B cell (primary cell): ENCODE data around the gene MYOD1. TPM values are rescaled to one million over a fixed set of nuclear protein-coding genes. Genes with fewer than 3 reads are reported as not detected.

Experiments
- ATAC-seq: fragments of 200-7000 bp; cut with Tn5 transposase; one replicate; pipeline ENCODE4 v1.10.0; 2021; ENCODE audit warnings: low read depth, mild to moderate bottlenecking, moderate number of reproducible peaks, moderate library complexity
- CTCF ChIA-PET: fragments of 350-600 bp; sonication (Branson Sonifier 250); formaldehyde crosslinking; loops from one replicate; lab custom pipeline; 2021; ENCODE audit warnings: antibody characterized with exemption, inconsistent platforms; lab: Charles Lee
- POLR2A ChIA-PET: fragments of 350-600 bp; sonication (Branson Sonifier 250); formaldehyde crosslinking; loops from one replicate; lab custom pipeline; 2021; ENCODE audit warnings: antibody characterized with exemption; lab: Charles Lee
- DNase-seq: peaks from one replicate; pipeline ENCODE4 v3.0.0; 2013
- H2AFZ ChIP-seq: 2 replicates; pipeline ENCODE4 v1.6.1; 2012; ENCODE audit warnings: mild to moderate bottlenecking, low read depth, low read length; ENCODE audit not compliant: insufficient read depth, poor library complexity, severe bottlenecking
- H3K27ac ChIP-seq, 2 donors: 1 replicate in 1 of 2; 2 replicates in 1 of 2; pipeline ENCODE4 v1.5.1; 2012 to 2013; ENCODE audit warnings: low read length in 2 of 2, mild to moderate bottlenecking in 2 of 2, moderate library complexity in 1 of 2
- H3K27me3 ChIP-seq, 4 experiments: fragments of 200-600 bp in 1 of 4; sonication (generic) in 1 of 4; replicated peaks in 1 of 4; 1 replicate in 2 of 4; 2 replicates in 2 of 4; pipeline versions ENCODE4 v1.6.1 to v1.7.0; 2013 to 2016; ENCODE audit warnings: low read length in 3 of 4, mild to moderate bottlenecking in 2 of 4, mixed read lengths in 1 of 4, moderate library complexity in 1 of 4; ENCODE audit not compliant: insufficient read depth in 4 of 4, control insufficient read depth in 3 of 4; ENCODE audit errors: control extremely low read depth in 1 of 4
- H3K36me3 ChIP-seq, 2 experiments: replicated peaks in 1 of 2; 1 replicate in 1 of 2; 2 replicates in 1 of 2; pipeline versions ENCODE4 v1.6.1 to v1.7.1; 2013; ENCODE audit warnings: low read length in 1 of 2; ENCODE audit not compliant: insufficient read depth in 2 of 2, control insufficient read depth in 1 of 2; ENCODE audit errors: control extremely low read depth in 1 of 2, extremely low read depth in 1 of 2
- H3K4me1 ChIP-seq, 2 donors: fragments of 200-600 bp in 1 of 2; sonication (generic) in 1 of 2; 1 replicate in 1 of 2; 2 replicates in 1 of 2; pipeline versions ENCODE4 v1.5.1 to v1.6.1; 2013 to 2017; ENCODE audit warnings: low read length in 2 of 2; ENCODE audit not compliant: control insufficient read depth in 2 of 2, insufficient read depth in 2 of 2
- H3K4me2 ChIP-seq: replicated peaks from 2 replicates; pipeline ENCODE3; 2012; ENCODE audit warnings: mild to moderate bottlenecking, low read depth, low read length; ENCODE audit not compliant: poor library complexity, severe bottlenecking
- H3K4me3 ChIP-seq, 5 experiments: fragments of 200-600 bp in 1 of 5; sonication (generic) in 1 of 5; 1 replicate in 3 of 5; 2 replicates in 2 of 5; pipeline versions ENCODE4 v1.5.1 to v1.7.0; 2011 to 2016; ENCODE audit warnings: low read length in 4 of 5, mild to moderate bottlenecking in 4 of 5, low read depth in 2 of 5, control low read depth in 1 of 5, moderate library complexity in 1 of 5; ENCODE audit not compliant: insufficient read depth in 1 of 5; ENCODE audit errors: control extremely low read depth in 1 of 5, extremely low read depth in 1 of 5
- H3K79me2 ChIP-seq: fragments of 200-600 bp; sonication (generic); one replicate; pipeline ENCODE4 v1.6.0; 2016; ENCODE audit warnings: low read length; ENCODE audit not compliant: control insufficient read depth, insufficient read depth
- H3K9ac ChIP-seq: fragments of 200-600 bp; sonication (generic); 2 replicates; pipeline ENCODE4 v1.6.1; 2017; ENCODE audit warnings: mild to moderate bottlenecking, low read length, moderate library complexity
- H3K9me3 ChIP-seq, 3 donors: one replicate each; pipeline versions ENCODE4 v1.6.1 to v1.7.1; 2013; ENCODE audit warnings: low read length in 2 of 3; ENCODE audit not compliant: control insufficient read depth in 2 of 3, insufficient read depth in 1 of 3; ENCODE audit errors: control extremely low read depth in 1 of 3
- H4K20me1 ChIP-seq: 2 replicates; pipeline ENCODE4 v1.6.0; 2012; ENCODE audit warnings: mild to moderate bottlenecking, low read length; ENCODE audit not compliant: insufficient read depth, control insufficient read depth, poor library complexity, severe bottlenecking
- H3K27ac Mint-ChIP-seq: one replicate; pipeline ENCODE4 v1.8.0; 2021; ENCODE audit warnings: mixed read lengths
- H3K27me3 Mint-ChIP-seq: one replicate; pipeline ENCODE4 v1.8.0; 2021; ENCODE audit warnings: mixed read lengths
- H3K4me1 Mint-ChIP-seq: one replicate; pipeline ENCODE4 v1.8.0; 2021; ENCODE audit warnings: mixed read lengths
- H3K4me3 Mint-ChIP-seq: one replicate; pipeline ENCODE4 v1.8.0; 2021; ENCODE audit warnings: mixed read lengths
- H3K9me3 Mint-ChIP-seq: one replicate; pipeline ENCODE4 v1.8.0; 2022; ENCODE audit warnings: mixed read lengths; ENCODE audit not compliant: insufficient read depth
- EZH2 ChIP-seq: IDR thresholded peaks from 2 replicates; pipeline ENCODE4 v1.6.1; 2012; ENCODE audit warnings: borderline replicate concordance, low read depth, mild to moderate bottlenecking, moderate library complexity, low read length; ENCODE audit not compliant: insufficient read depth, poor library complexity, severe bottlenecking
- WGBS: methylation state at CpG from one replicate; pipeline ENCODE4 v1.1.5; 2013; ENCODE audit warnings: missing lambda C conversion rate; ENCODE audit not compliant: insufficient coverage; 5-methylcytosine and 5-hydroxymethylcytosine counted together
- intact Hi-C: fragments of 100-400 bp; cut with micrococcal nuclease; formaldehyde crosslinking; loops from one replicate; pipeline ENCODE4 v1.10.0; 2022
- polyA plus RNA-seq: library from polyadenylated mRNA; depleted of rRNA; stranded (reverse); fragments of >200 nt; gene quantifications from 2 replicates; pipeline ENCODE4 v1.2.3, GENCODE V29; 2012
- total RNA-seq, 2 donors: library from RNA; stranded (reverse); fragments of 120-200 nt in 1 of 2; gene quantifications; 1 replicate in 1 of 2; 2 replicates in 1 of 2; pipeline versions ENCODE4 v1.2.3 to v1.2.4, GENCODE V29; 2013 to 2022
- TF ChIP-seq, protein P1 (sequence below): fragments of 200-600 bp; IDR thresholded peaks from one replicate; pipeline ENCODE4 v1.8.0; 2022; ENCODE audit warnings: antibody characterized with exemption, mild to moderate bottlenecking

The MYOD1 gene
- total and polyA plus RNA-seq, 2 donors (not counting 1 experiment from before 2014, with no cell fraction given) = not detected

DNA sequence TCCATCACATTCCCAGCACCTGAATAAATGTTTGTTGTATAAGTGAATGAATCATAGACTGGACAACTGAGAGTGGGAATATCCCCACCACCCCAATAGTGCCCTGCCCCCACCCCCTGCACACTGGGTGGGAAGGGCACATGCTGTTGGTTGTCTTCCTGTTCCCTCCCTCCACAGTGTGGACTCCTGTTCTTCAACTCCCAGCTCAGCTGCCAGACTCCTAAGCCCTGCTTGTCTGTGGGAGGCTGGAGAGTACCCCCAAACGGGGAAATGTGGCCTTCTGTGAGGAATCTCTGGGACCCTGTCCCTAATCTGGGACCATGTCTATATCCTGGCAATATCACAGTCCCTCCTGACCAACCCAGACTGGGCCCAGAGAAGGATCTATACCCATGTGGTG, 5.5 kb upstream of the MYOD1 start:
- H3K79me2 ChIP-seq = no peaks in the 10 kb centered on the region
- WGBS = no CpG with 5 or more reads among the region's 1 CpG
- H4K20me1 ChIP-seq = no peaks in the 10 kb centered on the region
- H3K4me1 ChIP-seq = no peaks in the 10 kb centered on the region
- ChIA-PET CTCF (no interaction called here), POLR2A (no interaction called here)
- H3K27me3 ChIP-seq = peaks cover 0 to 34% (median 1%) of the 10 kb centered on the region in 4 experiments
- no peak overlapping the region for H2AFZ ChIP-seq
- no peak for ATAC-seq
- H3K9me3 ChIP-seq = peaks cover 0 to 3% (median 0%) of the 10 kb centered on the region in 3 donors
- H3K27ac Mint-ChIP-seq = no peak overlapping the region
- intact Hi-C loops = no loop called here
- DNase-seq = no peak
- H3K27ac ChIP-seq = no peak overlapping the region
- no peaks in the 10 kb centered on the region for H3K9me3 Mint-ChIP-seq
- no peak overlapping the region for H3K9ac ChIP-seq
- peaks cover 15% of the 10 kb centered on the region for H3K27me3 Mint-ChIP-seq
- H3K4me2 ChIP-seq = no peak overlapping the region
- H3K4me1 Mint-ChIP-seq = no peaks in the 10 kb centered on the region
- TF ChIP-seq, protein P1, sequence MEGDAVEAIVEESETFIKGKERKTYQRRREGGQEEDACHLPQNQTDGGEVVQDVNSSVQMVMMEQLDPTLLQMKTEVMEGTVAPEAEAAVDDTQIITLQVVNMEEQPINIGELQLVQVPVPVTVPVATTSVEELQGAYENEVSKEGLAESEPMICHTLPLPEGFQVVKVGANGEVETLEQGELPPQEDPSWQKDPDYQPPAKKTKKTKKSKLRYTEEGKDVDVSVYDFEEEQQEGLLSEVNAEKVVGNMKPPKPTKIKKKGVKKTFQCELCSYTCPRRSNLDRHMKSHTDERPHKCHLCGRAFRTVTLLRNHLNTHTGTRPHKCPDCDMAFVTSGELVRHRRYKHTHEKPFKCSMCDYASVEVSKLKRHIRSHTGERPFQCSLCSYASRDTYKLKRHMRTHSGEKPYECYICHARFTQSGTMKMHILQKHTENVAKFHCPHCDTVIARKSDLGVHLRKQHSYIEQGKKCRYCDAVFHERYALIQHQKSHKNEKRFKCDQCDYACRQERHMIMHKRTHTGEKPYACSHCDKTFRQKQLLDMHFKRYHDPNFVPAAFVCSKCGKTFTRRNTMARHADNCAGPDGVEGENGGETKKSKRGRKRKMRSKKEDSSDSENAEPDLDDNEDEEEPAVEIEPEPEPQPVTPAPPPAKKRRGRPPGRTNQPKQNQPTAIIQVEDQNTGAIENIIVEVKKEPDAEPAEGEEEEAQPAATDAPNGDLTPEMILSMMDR = no peak
- TF ChIP-seq EZH2 = no peak
- no peaks in the 10 kb centered on the region for H3K36me3 ChIP-seq
- no peak overlapping the region for H3K4me3 ChIP-seq
- H3K4me3 Mint-ChIP-seq = no peak overlapping the region

DNA sequence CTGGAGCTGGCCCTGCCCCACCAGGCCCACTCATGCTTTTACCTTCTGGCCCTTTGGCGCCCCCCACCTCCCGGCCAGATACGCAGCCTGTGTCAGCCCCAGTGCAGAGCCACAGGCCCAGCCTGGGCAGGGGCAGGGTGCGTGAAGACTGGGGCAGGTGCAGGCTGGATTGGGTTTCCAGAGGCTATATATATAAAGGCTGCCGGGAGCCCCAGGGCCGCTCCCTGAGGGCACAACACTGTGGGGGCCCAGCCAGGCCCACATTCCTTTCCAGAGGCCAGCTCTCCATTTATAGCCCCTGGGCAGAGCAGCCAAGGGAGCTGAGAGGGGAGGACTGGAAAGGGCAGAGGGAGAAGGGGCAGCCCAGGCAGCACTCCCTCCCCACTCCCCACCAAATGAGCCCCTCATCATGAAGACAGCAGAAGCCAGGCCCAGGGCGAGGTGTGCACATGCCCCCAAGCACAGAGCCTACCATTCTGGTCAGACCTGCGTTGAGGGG, 5.0 kb upstream of the MYOD1 start:
- no peaks in the 10 kb centered on the region for H3K79me2 ChIP-seq
- Mint-ChIP-seq H3K27me3 (peaks cover 18% of the 10 kb centered on the region), H3K4me3 (no peak overlapping the region), H3K9me3 (no peaks in the 10 kb centered on the region), H3K4me1 (no peaks in the 10 kb centered on the region), H3K27ac (no peak overlapping the region)
- H4K20me1 ChIP-seq = no peaks in the 10 kb centered on the region
- intact Hi-C loops = no loop called here
- ChIA-PET POLR2A (no interaction called here), CTCF (no interaction called here)
- ATAC-seq (no peak), DNase-seq (no peak)
- no peak for TF ChIP-seq EZH2
- TF ChIP-seq, protein P1 = no peak
- peaks cover 0 to 38% (median 1%) of the 10 kb centered on the region in 4 experiments for H3K27me3 ChIP-seq
- no peak overlapping the region for H3K4me3 ChIP-seq
- no peaks in the 10 kb centered on the region for H3K4me1 ChIP-seq
- H3K9ac ChIP-seq = no peak overlapping the region
- H3K36me3 ChIP-seq = no peaks in the 10 kb centered on the region
- H3K27ac ChIP-seq = no peak overlapping the region
- 61% methylated on average over 8 of the region's 8 CpGs for WGBS
- H3K9me3 ChIP-seq = peaks cover 0 to 3% (median 0%) of the 10 kb centered on the region in 3 donors
- no peak overlapping the region for H3K4me2 ChIP-seq
- no peak overlapping the region for H2AFZ ChIP-seq
